Ovary (tissue), 3 donors: ENCODE measurements around the gene FREY1.

Experiments
- CTCF ChIP-seq, 3 donors: fragments of 450-650 bp in 2 of 3; fragments of 200-600 bp in 1 of 3; IDR thresholded peaks; one replicate each; pipeline versions ENCODE4 v1.5.1 to v1.8.0; 2016 to 2022; ENCODE audit warnings: antibody characterized with exemption in 3 of 3, mild to moderate bottlenecking in 1 of 3
- EP300 ChIP-seq: sonication (generic); formaldehyde crosslinking; IDR thresholded peaks from one replicate; pipeline ENCODE4 v1.6.1; 2017; ENCODE audit warnings: antibody characterized with exemption
- POLR2A ChIP-seq: fragments of 450-650 bp; IDR thresholded peaks from one replicate; pipeline ENCODE4 v1.6.1; 2017; ENCODE audit warnings: antibody characterized with exemption, mild to moderate bottlenecking, moderate library complexity
- donor health status: DM: no; HTN: no; CAD: no.

- no peak for TF ChIP-seq CTCF (IDR thresholded peaks at IDR 0.05)
- TF ChIP-seq POLR2A, result no peak
- no peak for TF ChIP-seq EP300
These were observed 26.1 kb downstream of the FREY1 start for GRCh38 chr11:45880772-45881570.
